C4-2B (cell line): ENCODE data around the gene TPT1.

Experiments used
- H3K27ac ChIP-seq: fragments of 450-650 bp; 2 replicates; pipeline ENCODE4 v1.5.1; 2017
- ZFX ChIP-seq: fragments of 450-650 bp; IDR thresholded peaks from 2 replicates; pipeline ENCODE4 v1.6.1; 2017
- TF ChIP-seq, protein P1 (sequence below): fragments of 450-650 bp; conservative IDR thresholded peaks from 2 replicates; pipeline ENCODE4 v1.5.1; 2017; ENCODE audit warnings: mild to moderate bottlenecking

The TPT1 gene

DNA sequence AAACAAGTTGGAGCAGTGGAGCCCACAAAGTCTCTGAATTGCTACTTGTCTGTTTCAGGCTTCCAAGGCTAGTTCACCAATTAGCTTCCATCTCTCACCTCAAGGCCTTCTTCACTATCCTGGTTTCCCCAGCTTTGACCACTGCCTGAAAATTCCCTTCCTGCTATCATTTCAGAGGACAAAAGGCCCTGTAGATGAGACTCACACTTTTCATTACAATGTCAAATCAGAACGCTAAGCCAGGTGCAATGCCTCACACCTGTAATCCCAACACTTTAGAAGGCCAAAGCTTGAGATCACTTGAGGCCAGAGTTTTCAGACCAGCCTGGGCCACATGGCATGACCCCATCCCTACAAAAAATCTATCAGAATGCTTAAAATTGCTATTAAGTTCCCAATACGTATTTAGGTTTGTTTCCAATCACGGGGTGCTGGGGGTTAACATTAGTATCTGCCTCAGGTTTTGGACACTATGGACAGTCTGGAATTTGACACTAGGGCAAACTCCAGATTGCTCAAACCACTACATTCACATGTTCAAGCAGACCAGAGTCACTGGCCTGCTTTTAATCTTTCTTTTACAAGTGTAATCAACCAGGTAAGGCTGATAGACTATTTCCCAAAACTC lies 5.5 kb downstream of the TPT1 start:
- H3K27ac ChIP-seq, result no peak overlapping the region
- TF ChIP-seq ZFX, result no peak
- TF ChIP-seq, protein P1, sequence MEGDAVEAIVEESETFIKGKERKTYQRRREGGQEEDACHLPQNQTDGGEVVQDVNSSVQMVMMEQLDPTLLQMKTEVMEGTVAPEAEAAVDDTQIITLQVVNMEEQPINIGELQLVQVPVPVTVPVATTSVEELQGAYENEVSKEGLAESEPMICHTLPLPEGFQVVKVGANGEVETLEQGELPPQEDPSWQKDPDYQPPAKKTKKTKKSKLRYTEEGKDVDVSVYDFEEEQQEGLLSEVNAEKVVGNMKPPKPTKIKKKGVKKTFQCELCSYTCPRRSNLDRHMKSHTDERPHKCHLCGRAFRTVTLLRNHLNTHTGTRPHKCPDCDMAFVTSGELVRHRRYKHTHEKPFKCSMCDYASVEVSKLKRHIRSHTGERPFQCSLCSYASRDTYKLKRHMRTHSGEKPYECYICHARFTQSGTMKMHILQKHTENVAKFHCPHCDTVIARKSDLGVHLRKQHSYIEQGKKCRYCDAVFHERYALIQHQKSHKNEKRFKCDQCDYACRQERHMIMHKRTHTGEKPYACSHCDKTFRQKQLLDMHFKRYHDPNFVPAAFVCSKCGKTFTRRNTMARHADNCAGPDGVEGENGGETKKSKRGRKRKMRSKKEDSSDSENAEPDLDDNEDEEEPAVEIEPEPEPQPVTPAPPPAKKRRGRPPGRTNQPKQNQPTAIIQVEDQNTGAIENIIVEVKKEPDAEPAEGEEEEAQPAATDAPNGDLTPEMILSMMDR, result no peak

DNA sequence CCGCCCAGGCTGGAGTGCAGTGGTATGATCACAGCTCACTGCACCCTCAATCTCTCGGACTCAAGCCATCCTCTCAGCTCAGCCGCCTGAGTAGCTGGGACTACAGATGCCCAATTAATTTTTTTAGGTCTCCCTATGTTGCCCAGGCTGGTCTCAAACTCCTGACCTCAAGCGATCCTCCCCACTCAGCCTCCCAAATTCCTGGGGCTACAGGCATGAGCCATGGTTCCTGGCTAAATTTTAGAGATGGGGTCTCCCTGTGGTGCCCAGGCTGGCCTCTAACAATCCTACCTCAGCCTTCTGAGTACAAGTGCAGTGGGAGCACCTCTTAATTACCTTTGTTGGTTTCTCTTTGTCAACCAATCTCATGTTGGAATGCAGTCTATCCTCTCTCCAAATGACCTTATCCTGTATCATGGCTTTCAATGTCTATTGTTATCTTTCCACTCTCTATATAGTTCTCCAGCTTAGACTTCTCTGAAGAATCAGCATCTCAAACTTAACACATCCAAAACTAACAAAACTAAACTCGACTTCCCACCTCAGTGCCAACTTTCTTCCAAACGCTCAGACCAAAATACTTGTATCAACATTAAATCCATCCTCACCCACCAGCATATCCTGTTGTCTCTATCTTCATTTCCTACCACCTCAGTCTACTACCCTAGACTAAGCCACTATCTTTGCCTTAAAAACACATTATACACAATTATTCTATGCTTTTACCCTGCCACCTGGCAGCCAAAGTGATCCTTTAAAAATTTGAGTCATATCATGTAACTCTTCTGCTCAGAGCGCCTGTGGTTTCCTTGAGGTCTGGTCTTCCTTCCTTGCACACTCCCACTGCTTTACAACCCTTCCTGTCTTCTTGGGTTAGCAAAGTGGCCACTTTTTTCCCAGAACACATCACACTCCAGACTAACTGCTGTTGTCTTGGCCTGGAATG lies 6.7 kb downstream of the TPT1 start:
- no peak for TF ChIP-seq ZFX
- TF ChIP-seq, protein P1, result no peak
- H3K27ac ChIP-seq, result no peak overlapping the region

DNA sequence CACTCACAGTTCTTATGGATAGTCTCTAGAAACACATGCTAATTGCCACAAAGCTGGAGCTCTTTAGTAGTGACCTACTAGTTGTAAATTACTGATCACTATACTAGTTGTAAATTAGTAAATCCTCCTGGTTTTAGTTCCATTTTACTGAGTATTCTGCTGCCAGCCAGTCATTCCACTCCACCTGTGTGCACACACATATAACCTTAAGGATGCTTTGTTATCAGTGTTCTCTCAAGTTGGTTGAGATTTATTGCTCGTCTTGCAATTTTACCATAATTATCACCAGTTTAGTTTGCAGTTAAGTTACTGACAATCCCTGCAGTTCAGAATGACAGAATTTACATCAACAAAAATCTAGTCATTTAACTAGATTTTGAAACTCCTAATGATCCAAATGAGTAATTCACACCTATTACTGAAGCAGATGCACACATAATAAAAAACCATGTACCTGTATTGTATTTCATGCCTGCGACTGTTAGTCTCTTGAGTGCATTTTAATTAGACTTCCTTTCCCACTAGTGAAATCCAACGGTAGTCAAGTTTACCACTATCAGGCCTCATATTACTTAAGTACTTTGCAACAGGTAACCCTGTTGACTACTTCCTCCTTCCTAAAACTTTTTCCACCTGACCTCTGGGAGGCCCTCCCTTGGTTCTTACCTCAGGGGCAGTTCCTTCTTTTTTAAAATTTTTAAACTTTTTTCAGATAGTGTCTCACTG lies 7.6 kb downstream of the TPT1 start:
- TF ChIP-seq, protein P1, result no peak
- TF ChIP-seq ZFX, result no peak
- H3K27ac ChIP-seq, result no peak overlapping the region

DNA sequence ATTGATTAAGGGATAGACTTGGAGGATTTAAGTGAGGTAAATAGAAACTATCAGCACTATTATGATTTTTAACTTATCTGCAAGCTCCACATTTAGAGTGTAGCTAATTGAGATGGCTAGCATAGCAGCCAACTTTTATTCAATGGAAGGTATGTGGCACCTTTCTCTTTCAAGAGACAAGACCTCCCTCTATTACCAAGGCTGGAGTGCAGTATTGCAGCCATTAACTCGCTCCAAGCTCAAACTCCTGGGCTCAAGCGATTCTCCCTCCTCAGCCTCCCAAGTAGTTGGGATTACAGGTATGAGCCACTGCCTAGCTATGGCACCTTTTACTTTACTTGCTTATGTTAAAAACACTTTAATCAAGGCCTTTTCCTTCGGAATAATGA lies 8.2 kb downstream of the TPT1 start:
- H3K27ac ChIP-seq, result no peak overlapping the region
- TF ChIP-seq, protein P1, result no peak
- TF ChIP-seq ZFX, result no peak

DNA sequence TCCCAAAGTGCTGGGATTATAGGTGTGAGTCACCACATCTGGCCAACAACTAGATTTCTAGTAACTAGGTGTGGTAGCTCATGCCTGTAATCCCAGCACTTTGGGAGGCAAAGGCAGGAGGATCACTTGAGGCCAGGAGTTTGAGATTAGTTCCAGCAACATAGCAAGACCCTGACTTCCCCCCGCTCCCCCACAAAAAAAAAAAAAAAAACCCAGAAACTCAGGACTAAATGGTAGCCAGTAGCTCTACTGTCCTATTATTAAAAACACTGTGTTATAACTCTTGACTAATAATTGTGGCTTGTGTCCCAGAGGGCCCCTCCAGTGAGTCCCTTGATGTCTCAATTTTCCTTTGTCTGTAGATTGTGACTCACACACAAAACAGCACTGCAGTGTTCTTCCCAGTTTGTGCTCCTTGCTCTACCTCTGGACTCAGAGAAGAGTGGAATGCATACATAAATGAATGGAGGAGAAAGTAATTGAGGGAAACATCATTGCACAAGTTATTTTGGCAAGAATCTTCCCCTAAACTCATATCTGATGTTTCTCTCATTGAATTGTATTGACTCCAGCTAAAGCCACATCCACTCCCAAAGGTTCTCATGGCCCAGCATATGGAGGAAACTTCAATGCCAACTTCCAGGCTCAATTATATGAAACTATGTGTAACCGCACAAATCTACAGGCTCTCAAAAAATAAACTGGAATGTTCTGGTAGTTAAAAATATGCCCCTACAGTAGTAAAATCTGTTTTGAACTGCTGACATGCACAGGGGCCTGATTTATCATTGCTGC lies 8.8 kb downstream of the TPT1 start:
- TF ChIP-seq, protein P1, result no peak
- TF ChIP-seq ZFX, result no peak
- H3K27ac ChIP-seq, result no peak overlapping the region

DNA sequence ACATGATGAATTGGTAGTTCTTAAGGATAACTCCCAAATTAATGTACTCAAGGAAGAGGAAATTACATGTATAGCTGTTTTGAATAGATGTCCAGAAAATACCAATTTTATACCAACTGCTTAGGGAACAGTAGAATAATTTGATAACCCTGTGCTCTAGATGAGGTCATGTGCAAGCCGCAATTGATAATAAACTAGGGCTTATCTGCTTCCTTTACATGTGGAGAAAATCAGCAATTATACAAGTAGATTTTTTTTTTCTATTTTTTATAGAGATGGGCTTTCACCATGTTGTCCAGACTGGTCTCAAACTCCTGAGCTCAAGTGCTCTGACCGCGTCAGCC lies 9.3 kb downstream of the TPT1 start:
- TF ChIP-seq ZFX, result no peak
- TF ChIP-seq, protein P1, result no peak
- H3K27ac ChIP-seq, result no peak overlapping the region
